Stimulated activated CD4-positive, alpha-beta T cell treated with anti-CD3 and anti-CD28 coated beads, Interleukin-4, amount 100 ng/mL, for 1 hour (primary cell): ENCODE data around the gene PRKN.

Source experiments
- DNase-seq: peaks from one replicate; pipeline ENCODE4 v3.0.0-alpha.2; 2020

Gene PRKN

GRCh38 chr6:161676586-161676985 is 1051.0 kb downstream of the PRKN start:
- no peak for DNase-seq

- no peak for DNase-seq
These were observed 1052.5 kb downstream of the PRKN start for GRCh38 chr6:161674930-161675682.

DNA sequence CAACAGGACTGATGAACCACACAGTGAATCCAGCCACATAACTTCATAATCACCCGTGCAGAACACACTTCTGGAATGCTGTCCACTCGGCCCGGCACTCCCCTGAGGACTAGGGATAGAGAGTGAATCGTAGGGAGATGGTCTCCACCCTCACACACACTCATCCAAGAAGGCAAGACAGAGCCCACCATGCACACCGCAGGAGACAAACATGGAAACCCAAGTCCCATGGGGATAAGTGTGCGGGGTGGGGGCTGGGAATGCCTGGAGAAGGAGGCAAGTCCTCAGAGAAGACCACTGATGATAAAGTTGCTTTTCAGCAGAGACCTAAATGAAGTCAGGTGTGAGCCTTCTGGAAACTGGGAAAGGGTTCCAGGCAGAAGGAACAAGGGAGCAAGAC is 1054.5 kb downstream of the PRKN start:
- no peak for DNase-seq

DNA sequence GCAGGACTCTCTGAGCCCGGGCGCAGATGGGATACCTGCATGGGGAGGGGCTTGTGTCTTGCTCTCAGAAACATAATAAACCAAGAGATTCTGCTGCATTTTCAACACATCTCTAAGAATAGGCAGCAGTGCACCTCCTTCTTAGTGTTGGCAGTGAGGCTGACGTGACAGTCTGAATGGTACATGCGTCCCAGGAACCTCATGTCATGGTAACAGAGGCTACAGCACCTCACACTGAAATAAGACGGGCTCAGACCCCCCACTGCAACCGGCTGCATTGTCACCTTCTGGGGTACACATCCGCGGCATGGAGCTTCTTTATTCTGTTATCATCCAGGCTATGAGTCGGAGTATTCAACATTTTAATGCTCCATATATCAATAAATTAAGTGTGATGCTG is 1056.4 kb downstream of the PRKN start:
- no peak for DNase-seq

DNA sequence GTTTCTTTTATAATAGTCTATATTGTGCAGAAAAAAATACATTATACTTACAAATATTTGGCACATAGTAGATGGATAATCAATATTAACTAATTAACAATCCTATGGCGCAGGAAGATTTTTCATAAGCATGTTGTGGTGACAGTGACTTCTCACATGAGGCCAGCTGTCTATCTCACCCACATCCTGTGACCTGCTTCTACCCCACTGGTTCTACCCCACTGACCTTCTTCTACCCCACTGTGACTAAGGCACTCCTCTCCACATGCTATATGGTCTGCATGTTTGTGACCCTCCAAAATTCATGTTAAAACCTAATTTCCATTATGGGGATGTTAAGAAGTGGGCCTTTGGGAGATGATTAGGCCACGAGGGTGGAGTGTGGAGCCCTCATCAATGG is 1058.9 kb downstream of the PRKN start:
- no peak for DNase-seq

- no peak for DNase-seq
These were observed 1059.6 kb downstream of the PRKN start for GRCh38 chr6:161667957-161668356.

DNA sequence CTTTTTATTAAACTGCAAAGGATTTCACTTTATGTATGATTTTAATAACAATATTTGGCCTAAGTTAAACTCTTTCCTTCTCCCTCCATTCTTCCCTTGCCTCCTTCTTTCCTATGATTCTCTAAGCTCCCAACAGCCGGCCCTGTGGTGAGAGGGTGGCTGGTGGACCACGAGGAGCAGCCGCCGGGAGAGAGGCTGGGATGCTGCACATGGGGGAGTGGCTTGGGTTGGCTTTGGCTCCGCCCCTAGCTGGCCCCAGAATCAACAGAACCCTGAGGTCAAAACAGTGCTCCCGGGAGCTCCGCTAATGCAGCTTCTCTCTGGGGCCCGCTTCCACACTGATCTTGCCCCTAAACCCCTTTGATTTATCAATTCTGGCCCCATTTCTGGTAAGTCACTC is 1063.9 kb downstream of the PRKN start:
- DNase-seq = no peak

- DNase-seq = no peak
These were observed 1066.6 kb downstream of the PRKN start for GRCh38 chr6:161660666-161661571.

GRCh38 chr6:161658211-161658610 is 1069.4 kb downstream of the PRKN start:
- DNase-seq = no peak

- DNase-seq = no peak
These were observed 1073.4 kb downstream of the PRKN start for GRCh38 chr6:161654209-161654608.

- no peak for DNase-seq
These were observed 1075.6 kb downstream of the PRKN start for GRCh38 chr6:161651949-161652348.

DNA sequence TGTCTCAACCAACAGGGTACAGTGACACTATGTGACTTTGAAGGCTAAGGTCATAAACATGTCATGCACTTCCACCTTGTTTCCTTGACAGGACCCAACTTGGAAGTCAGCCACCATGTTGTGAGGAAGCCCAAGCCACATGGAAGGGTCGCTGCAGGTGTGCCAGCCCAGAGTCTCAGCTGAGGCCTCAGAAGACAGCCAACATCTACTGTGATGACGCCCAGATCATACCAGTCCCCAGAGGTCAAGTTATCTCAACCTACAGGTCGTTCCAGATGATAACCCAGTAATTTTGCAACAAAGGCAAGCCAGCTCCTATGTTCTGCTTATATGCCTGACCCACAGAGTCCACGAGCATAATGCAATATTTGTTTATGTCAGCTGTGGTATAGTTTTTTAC is 1077.7 kb downstream of the PRKN start:
- no peak for DNase-seq

- DNase-seq = no peak
These were observed 1078.5 kb downstream of the PRKN start for GRCh38 chr6:161649068-161649467.

GRCh38 chr6:161647234-161647633 is 1080.3 kb downstream of the PRKN start:
- no peak for DNase-seq

- DNase-seq = no peak
These were observed 1083.0 kb downstream of the PRKN start for GRCh38 chr6:161644521-161644920.

DNA sequence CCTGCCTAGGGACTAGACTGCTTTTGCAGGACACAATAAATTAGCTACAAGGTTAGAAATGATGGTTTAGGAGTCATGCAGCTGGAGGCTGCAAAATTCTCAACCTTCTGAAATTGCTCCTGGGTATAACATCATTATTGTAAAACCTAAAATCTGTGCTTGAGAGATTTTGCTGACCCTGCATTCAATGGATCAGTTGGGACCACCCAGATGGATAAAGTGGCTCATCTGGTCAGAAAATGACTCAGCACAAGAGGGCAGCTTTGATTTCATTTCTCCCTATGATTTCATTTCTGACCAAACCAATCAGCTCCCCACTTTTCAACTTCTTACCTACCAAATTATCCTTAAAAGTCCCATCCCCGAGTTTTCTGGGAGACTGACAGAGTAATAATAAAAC is 1086.4 kb downstream of the PRKN start:
- DNase-seq = no peak

- no peak for DNase-seq
These were observed 1087.8 kb downstream of the PRKN start for GRCh38 chr6:161639772-161640171.

- no peak for DNase-seq
These were observed 1089.9 kb downstream of the PRKN start for GRCh38 chr6:161637658-161638057.

GRCh38 chr6:161636882-161637430 is 1090.6 kb downstream of the PRKN start:
- DNase-seq = no peak

DNA sequence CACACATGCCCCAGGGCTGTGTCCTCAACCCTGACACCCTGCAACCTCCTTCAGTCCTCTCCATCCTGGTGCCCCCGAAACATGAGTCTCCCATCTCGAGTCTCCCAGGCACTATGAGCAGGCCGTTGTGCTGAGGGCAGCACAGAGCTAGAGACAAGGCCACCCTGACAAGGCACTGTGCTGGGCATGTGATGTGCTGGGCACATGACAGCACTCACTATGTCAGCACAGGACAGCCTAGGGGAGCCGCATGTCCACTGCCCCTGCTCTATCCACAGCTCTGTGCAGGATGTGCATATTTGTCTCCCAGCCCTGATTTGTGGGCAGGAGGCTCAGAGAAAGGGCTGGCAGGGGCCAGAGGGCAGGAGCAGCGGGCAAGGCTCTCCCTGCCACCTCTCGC is 1091.6 kb downstream of the PRKN start:
- DNase-seq = no peak

- DNase-seq = no peak
These were observed 1092.7 kb downstream of the PRKN start for GRCh38 chr6:161634916-161635315.

DNA sequence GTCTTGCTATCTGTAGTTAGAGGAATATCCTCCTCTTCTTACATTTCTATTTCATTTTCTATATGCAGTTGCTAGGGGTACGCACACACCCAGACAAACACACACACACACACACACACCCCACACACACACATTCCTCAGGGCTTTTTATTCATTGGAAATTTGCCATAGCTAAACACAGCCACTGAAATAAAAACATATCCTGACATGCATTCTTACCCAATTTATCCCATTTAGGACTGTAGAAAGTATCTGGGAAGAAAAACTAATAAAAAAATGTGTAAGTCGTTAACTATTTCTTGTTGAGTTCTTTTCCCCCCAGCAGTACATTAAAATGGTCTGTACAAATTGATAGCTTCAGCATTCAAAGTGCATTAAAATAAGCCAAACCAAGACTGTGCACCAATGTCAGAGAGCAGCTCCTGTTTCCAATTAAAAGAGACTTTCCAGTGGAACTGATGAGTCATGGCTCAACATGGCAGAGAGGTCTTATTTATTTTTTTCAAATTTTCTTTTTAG is 1095.8 kb downstream of the PRKN start:
- DNase-seq = no peak

- no peak for DNase-seq
These were observed 1096.9 kb downstream of the PRKN start for GRCh38 chr6:161630674-161631073.
